ENCODE measurements around the gene ZSCAN2.
"Not testable (repeated sequence)": the region's sequence is repeated elsewhere in the genome, so short reads cannot be mapped to it uniquely, and the experiment has no call there.

ZSCAN2 gene

DNA sequence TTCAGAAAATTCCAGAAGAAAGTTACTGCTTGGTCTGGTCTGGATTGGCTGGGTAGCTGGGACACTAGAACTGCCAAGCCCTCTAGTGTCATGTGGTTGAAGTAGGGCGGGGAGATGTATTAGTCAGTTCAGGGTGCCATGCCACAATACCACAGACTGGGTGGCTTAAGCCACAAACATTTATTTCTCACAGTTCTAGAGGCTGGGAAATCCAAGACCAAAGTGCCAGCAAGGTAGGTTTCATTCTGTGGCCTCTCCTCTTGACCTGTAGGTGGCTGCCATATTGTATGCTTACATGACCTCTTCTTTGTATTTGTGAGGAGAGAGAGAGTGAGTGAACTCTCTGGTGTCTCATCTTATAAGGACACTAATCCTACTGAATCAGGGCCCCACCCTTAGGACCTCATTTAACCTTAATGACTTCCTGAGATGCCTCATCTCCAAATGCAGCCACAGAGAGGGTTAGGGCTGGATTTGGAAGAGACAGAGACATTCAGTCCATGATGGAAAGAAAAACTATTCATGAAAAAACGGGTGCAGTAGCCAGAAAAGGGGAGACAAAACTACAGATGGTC lies 18.1 kb upstream of the ZSCAN2 start:
- no peak for DNase-seq (ENCODE audit: low read depth)
- TF ChIP-seq, protein P1, sequence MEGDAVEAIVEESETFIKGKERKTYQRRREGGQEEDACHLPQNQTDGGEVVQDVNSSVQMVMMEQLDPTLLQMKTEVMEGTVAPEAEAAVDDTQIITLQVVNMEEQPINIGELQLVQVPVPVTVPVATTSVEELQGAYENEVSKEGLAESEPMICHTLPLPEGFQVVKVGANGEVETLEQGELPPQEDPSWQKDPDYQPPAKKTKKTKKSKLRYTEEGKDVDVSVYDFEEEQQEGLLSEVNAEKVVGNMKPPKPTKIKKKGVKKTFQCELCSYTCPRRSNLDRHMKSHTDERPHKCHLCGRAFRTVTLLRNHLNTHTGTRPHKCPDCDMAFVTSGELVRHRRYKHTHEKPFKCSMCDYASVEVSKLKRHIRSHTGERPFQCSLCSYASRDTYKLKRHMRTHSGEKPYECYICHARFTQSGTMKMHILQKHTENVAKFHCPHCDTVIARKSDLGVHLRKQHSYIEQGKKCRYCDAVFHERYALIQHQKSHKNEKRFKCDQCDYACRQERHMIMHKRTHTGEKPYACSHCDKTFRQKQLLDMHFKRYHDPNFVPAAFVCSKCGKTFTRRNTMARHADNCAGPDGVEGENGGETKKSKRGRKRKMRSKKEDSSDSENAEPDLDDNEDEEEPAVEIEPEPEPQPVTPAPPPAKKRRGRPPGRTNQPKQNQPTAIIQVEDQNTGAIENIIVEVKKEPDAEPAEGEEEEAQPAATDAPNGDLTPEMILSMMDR (IDR thresholded peaks at IDR 0.05; ENCODE audit: low read depth, low read length, missing control alignments): no peak
- H3K4me3 ChIP-seq (ENCODE audit: low read depth, low read length): no peak overlapping the region

DNA sequence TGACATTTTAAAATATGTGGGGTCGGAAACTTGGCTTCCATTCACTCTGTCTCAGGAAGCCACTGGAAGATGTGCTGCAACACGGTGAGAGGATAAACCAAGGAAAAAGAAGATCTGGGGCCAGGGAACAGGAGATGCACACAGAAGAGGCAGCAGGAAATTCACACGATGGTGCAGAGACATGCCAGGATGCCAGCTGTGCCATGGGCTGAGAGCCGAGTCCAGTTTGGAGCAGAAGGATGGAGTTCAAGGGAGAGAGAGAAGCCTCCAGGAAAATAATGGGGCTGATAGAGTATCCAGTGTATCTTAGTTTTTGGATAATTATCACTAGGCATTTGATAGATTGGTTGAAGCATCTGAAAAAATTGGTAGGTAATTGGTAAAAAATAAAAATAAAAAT lies 16.9 kb upstream of the ZSCAN2 start:
- H3K4me3 ChIP-seq (ENCODE audit: low read depth, low read length); DNase-seq (ENCODE audit: low read depth): not testable (repeated sequence)

DNA sequence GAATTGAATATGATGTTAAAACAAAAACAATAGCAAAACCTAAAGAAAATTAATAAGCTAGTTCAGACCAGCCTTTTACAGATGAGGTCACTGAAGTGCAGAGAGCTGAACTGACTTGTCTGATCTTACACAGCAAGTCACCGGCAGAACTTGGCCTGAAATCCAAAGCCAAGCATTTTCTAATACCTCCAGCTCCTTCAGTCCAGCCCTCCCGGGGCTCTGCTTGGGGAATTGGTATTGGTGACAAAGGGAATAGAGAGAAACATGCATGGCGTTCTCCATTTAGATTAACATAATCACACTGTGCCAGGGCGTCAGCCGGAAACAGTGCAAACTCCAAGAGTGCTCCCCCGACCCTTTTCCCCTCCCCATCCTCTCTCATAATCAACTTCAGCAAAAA lies 14.1 kb upstream of the ZSCAN2 start:
- H3K4me3 ChIP-seq (ENCODE audit: low read depth, low read length): no peak overlapping the region
- no peak for DNase-seq (ENCODE audit: low read depth)
- TF ChIP-seq, protein P1 (IDR thresholded peaks at IDR 0.05; ENCODE audit: low read depth, low read length, missing control alignments): no peak

DNA sequence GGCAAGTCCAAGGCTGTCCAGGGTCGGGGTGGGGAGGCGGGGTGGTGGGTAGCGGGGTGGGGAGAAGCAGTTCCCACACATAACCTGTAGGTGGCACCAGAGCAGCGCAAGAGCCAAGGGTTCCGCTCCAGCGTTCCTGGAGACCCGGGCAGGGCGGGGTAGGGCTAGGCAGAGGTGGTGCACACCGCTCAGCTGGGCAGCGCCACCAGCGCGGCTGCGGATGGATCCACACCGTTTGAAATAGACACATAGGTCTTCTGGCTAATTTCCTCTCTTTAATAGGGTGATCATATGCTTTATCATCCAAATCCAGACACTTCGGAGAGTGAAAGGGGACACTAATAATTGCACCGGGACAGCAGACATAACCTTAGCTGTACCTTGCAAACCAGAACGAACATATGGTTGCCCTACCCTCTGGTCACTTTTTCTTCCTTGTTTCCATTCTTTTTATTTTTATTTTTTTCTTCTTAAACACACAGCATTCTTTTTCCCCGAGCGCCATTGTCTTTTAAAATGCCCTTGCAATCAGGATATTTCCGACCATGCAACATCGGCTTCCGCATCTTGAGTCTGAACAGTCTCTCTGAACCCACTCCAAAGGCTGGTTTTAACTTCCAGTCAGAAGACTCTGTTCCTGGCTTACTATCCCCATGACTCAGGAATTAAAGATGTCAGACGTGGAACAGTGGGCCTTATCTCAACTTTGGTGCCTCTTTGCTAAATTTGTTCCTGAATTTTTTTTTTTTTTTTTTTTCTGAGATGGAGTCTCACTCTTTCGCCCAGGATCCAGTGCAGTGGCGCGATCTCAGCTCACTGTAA lies 12.5 kb upstream of the ZSCAN2 start:
- no peak overlapping the region for H3K4me3 ChIP-seq (ENCODE audit: low read depth, low read length)
- TF ChIP-seq, protein P1 (IDR thresholded peaks at IDR 0.05; ENCODE audit: low read depth, low read length, missing control alignments): peak; percentile 84
- no peak for DNase-seq (ENCODE audit: low read depth)

DNA sequence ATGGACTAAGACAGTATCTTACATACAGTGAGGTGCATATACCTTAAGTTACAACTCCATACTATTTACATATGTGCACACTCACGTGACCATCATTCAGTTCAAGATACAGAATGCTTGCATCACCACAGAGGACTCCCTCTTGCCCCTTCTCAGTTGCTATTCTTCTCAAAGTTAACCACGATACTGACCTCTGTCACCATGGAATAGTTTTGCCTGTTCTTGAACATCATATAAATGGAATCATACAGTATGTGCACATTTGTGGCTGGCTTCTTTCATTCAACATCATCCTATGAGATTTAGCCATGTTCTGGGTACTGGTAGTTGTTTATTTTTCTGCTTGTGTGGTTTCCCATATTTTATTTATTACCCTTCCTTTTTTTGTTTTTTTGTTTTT lies 10.4 kb upstream of the ZSCAN2 start:
- TF ChIP-seq, protein P1 (IDR thresholded peaks at IDR 0.05; ENCODE audit: low read depth, low read length, missing control alignments): no peak
- DNase-seq (ENCODE audit: low read depth): no peak
- no peak overlapping the region for H3K4me3 ChIP-seq (ENCODE audit: low read depth, low read length)

DNA sequence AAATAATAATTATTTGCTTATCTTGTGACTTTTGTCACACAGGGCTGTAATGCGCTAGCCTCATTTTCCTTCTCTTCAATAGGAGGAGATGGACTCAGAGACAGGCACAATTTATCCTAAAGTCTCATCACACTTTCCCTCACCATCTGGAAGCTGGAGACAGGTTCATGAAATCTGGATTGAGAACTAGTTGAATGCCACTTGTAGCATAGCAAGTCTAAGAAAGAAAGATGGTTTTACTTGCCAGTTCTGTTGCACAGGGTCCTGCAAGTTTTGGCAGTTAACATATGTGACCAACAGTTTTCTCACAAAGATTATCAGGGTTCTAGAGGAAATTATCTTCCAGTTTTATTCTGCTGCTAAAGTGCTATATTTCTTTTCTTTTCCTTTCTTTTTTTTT lies 9.0 kb upstream of the ZSCAN2 start:
- no peak overlapping the region for H3K4me3 ChIP-seq (ENCODE audit: low read depth, low read length)
- DNase-seq (ENCODE audit: low read depth): no peak

DNA sequence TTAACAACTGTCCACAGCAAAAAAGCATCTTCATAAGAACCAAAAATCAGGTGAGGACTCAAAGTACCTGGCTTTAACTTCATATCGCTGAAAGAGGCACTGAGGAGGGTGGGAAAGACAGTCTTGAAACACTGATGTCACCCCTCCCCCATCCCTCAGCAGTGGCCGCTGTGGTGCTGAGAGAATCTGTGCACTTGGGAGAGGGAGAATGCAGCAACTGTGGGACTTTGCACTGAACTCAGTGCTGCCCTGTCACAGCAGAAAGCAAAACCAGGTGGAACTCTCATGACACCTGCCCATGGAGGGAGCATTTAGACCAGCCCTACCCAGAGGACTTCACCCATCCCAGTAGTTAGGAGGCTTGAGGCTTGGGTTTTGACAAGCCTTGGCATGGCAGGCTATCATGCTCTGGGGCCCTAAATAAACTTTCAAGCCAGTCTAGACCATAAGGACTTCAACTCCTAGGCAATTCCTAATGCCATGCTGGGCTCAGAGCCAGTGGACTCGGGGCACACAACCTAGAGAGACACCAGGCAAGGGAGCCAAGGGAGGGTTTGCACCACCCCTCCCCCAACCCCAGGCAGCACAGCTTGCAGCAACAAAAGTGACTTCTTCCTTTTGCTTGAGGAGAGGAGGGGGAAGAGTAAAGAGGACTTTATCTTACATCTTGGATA lies 6.1 kb upstream of the ZSCAN2 start:
- H3K4me3 ChIP-seq (ENCODE audit: low read depth, low read length): no peak overlapping the region
- TF ChIP-seq, protein P1 (IDR thresholded peaks at IDR 0.05; ENCODE audit: low read depth, low read length, missing control alignments): no peak
- no peak for DNase-seq (ENCODE audit: low read depth)

More for the DNA sequence above, 9.0 kb upstream of the ZSCAN2 start:
- TF ChIP-seq, protein P1 (IDR thresholded peaks at IDR 0.05; ENCODE audit: low read depth, low read length, missing control alignments): no peak
